GM18511 (cell line): ENCODE measurements around the gene BUD13.
"Not testable (repeated sequence)": the region's sequence is repeated elsewhere in the genome, so short reads cannot be mapped to it uniquely, and the experiment has no call there.

Experiments
- ATAC-seq: cut with Tn5 transposase; IDR thresholded peaks from one replicate; pipeline ENCODE4 v1.9.1; 2021; ENCODE audit warnings: mild to moderate bottlenecking, moderate library complexity; ENCODE audit not compliant: unreplicated experiment

Gene BUD13

GRCh38 chr11:116762132-116762531 is 10.7 kb downstream of the BUD13 start:
- no peak for ATAC-seq

GRCh38 chr11:116756044-116756443 is 16.7 kb downstream of the BUD13 start:
- ATAC-seq: not testable (repeated sequence)

- ATAC-seq: no peak
Observed at GRCh38 chr11:116750070-116750718, 22.6 kb downstream of the BUD13 start.

GRCh38 chr11:116742104-116742503 is 30.7 kb downstream of the BUD13 start:
- no peak for ATAC-seq

GRCh38 chr11:116740741-116741140 is 32.0 kb downstream of the BUD13 start:
- no peak for ATAC-seq

- ATAC-seq: no peak
Observed at GRCh38 chr11:116738975-116739374, 33.8 kb downstream of the BUD13 start.

- no peak for ATAC-seq
Observed at GRCh38 chr11:116736763-116737162, 36.0 kb downstream of the BUD13 start.

GRCh38 chr11:116733969-116734508 is 38.7 kb downstream of the BUD13 start:
- no peak for ATAC-seq

- peak; percentile 16 for ATAC-seq
Observed at GRCh38 chr11:116733043-116733755, 39.6 kb downstream of the BUD13 start.

- peak; percentile 86 for ATAC-seq
Observed at GRCh38 chr11:116732271-116733042, 40.3 kb downstream of the BUD13 start.

- no peak for ATAC-seq
Observed at GRCh38 chr11:116731821-116732220, 41.0 kb downstream of the BUD13 start.

GRCh38 chr11:116731097-116731761 is 41.6 kb downstream of the BUD13 start:
- no peak for ATAC-seq

- ATAC-seq: no peak
Observed at GRCh38 chr11:116730601-116731000, 42.2 kb downstream of the BUD13 start.

GRCh38 chr11:116730241-116730561 is 42.6 kb downstream of the BUD13 start:
- ATAC-seq: no peak

- ATAC-seq: no peak
Observed at GRCh38 chr11:116729501-116730240, 43.1 kb downstream of the BUD13 start.

- no peak for ATAC-seq
Observed at GRCh38 chr11:116727990-116728389, 44.8 kb downstream of the BUD13 start.

- ATAC-seq: no peak
Observed at GRCh38 chr11:116725434-116726221, 47.2 kb downstream of the BUD13 start.

GRCh38 chr11:116724813-116725212 is 48.0 kb downstream of the BUD13 start:
- ATAC-seq: no peak

- no peak for ATAC-seq
Observed at GRCh38 chr11:116723511-116723910, 49.3 kb downstream of the BUD13 start.

GRCh38 chr11:116721988-116722387 is 50.8 kb downstream of the BUD13 start:
- ATAC-seq: no peak
